Measurements from ENCODE around the gene ACTN1.

- TF ChIP-seq CTCF (IDR thresholded peaks at IDR 0.05; ENCODE audit: poor library complexity) (no peak), EZH2 (IDR thresholded peaks at IDR 0.05; ENCODE audit: borderline replicate concordance) (no peak), EZH2phosphoT487 (IDR thresholded peaks at IDR 0.05; ENCODE audit: low read depth, severe bottlenecking, unreplicated experiment) (no peak)
Observed at GRCh38 chr14:68928770-68929550, 50.1 kb downstream of the ACTN1 start.

Data from hepatocyte (in vitro differentiated cells).